HCT116 (cell line): ENCODE results near the gene ETNK2. TPM values are rescaled to one million over a fixed set of nuclear protein-coding genes. Genes with fewer than 3 reads are reported as not detected.

Experiments used
- ATAC-seq: fragments of 200-7000 bp; cut with Tn5 transposase; 2 replicates; pipeline ENCODE4 v1.9.1; 2020; ENCODE audit warnings: mild to moderate bottlenecking, moderate library complexity
- BruUV-seq: library from RNA; stranded (reverse); fragments of 400-500 nt; replicated peaks from 2 replicates; lab custom pipeline; 2021; lab: Mats Ljungman, UMichigan
- CTCF ChIA-PET: fragments of 300-600 bp; sonication (Branson Sonifier 250); formaldehyde crosslinking; loops from one replicate; lab custom pipeline; 2021; ENCODE audit warnings: antibody characterized with exemption; lab: Charles Lee
- POLR2A ChIA-PET: fragments of 300-600, 350-600 bp; sonication (Branson Sonifier 250); formaldehyde crosslinking; loops from one replicate; lab custom pipeline; 2021; ENCODE audit warnings: antibody characterized with exemption; lab: Charles Lee
- RAD21 ChIA-PET, 2 experiments: fragments of 300-600 bp; sonication (Branson Sonifier 250); formaldehyde crosslinking; loops; one replicate each; lab custom pipeline; 2023; ENCODE audit warnings: low total read pairs in 2 of 2; ENCODE audit not compliant: uncharacterized antibody in 2 of 2, unreplicated experiment in 2 of 2, low non-redundant PET in 1 of 2; lab: Charles Lee
- DNase-seq: peaks from one replicate; pipeline ENCODE4 v3.0.0-alpha.2; 2010; ENCODE audit warnings: low read depth, low spot score
- H2AFZ ChIP-seq: fragments of 200-600 bp; shearing (Covaris generic), sonication (generic); 2 replicates; pipeline ENCODE4 v1.6.1; 2017; ENCODE audit warnings: low read depth, mixed run types, mixed read lengths, antibody characterized with exemption, low read length; ENCODE audit not compliant: poor library complexity, severe bottlenecking
- H3K27ac ChIP-seq: 2 replicates; pipeline ENCODE4 v1.5.1; 2012; ENCODE audit warnings: low read depth, low read length
- H3K27me3 ChIP-seq: fragments of 200-600 bp; sonication (generic); 2 replicates; pipeline ENCODE4 v1.6.1; 2016; ENCODE audit warnings: mixed run types, low read length, mixed read lengths; ENCODE audit not compliant: insufficient read depth
- H3K36me3 ChIP-seq, 2 experiments: fragments of 200-500 bp in 1 of 2; fragments of 200-600 bp in 1 of 2; sonication (Bioruptor generic) in 1 of 2; sonication (generic) in 1 of 2; 2 replicates each; pipeline versions ENCODE4 v1.5.1 to v1.6.1; 2014 to 2016; ENCODE audit warnings: low read length in 2 of 2, inconsistent platforms in 1 of 2, mixed read lengths in 1 of 2, mixed run types in 1 of 2; ENCODE audit not compliant: insufficient read depth in 2 of 2, control insufficient read depth in 1 of 2
- H3K4me1 ChIP-seq, 2 experiments: fragments of 200-600 bp in 1 of 2; sonication (generic) in 1 of 2; 2 replicates each; pipeline versions ENCODE4 v1.5.1 to v1.6.1; 2012 to 2017; ENCODE audit warnings: low read length in 2 of 2, inconsistent platforms in 1 of 2, mild to moderate bottlenecking in 1 of 2, mixed read lengths in 1 of 2, mixed run types in 1 of 2, moderate library complexity in 1 of 2; ENCODE audit not compliant: insufficient read depth in 2 of 2, control insufficient read depth in 1 of 2
- H3K4me2 ChIP-seq: fragments of 200-600 bp; sonication (generic); 2 replicates; pipeline ENCODE4 v1.6.1; 2017; ENCODE audit warnings: mixed run types, low read length, mixed read lengths
- H3K4me3 ChIP-seq, 2 experiments: fragments of 200-600 bp in 1 of 2; sonication (generic) in 1 of 2; replicated peaks in 1 of 2; 2 replicates each; pipeline ENCODE4 v1.5.1; 2011 to 2016; ENCODE audit warnings: low read length in 2 of 2, control low read depth in 1 of 2, low read depth in 1 of 2, mild to moderate bottlenecking in 1 of 2, mixed read lengths in 1 of 2, mixed run types in 1 of 2
- H3K79me2 ChIP-seq: fragments of 200-600 bp; sonication (generic); 2 replicates; pipeline ENCODE4 v1.6.1; 2017; ENCODE audit warnings: mild to moderate bottlenecking, mixed run types, low read length, moderate library complexity, mixed read lengths; ENCODE audit not compliant: insufficient read depth
- H3K9ac ChIP-seq: fragments of 200-600 bp; sonication (generic); 2 replicates; pipeline ENCODE4 v1.6.1; 2016; ENCODE audit warnings: low read length, mixed read lengths
- H3K9me2 ChIP-seq: fragments of 200-600 bp; sonication (generic), shearing (Covaris generic); 2 replicates; pipeline ENCODE4 v1.6.1; 2017; ENCODE audit warnings: mixed run types, mild to moderate bottlenecking, moderate library complexity; ENCODE audit not compliant: insufficient read depth
- H3K9me3 ChIP-seq, 2 experiments: fragments of 200-500 bp in 1 of 2; fragments of 200-600 bp in 1 of 2; sonication (Bioruptor generic) in 1 of 2; sonication (generic) in 1 of 2; 2 replicates each; pipeline ENCODE4 v1.6.1; 2014 to 2017; ENCODE audit warnings: low read length in 2 of 2, mixed read lengths in 2 of 2, inconsistent platforms in 1 of 2, low read depth in 1 of 2, mild to moderate bottlenecking in 1 of 2, mixed run types in 1 of 2, moderate library complexity in 1 of 2; ENCODE audit not compliant: control insufficient read depth in 1 of 2, insufficient read depth in 1 of 2
- H4K20me1 ChIP-seq: fragments of 200-600 bp; sonication (generic), shearing (Covaris generic); 2 replicates; pipeline ENCODE4 v1.6.1; 2017; ENCODE audit warnings: mixed run types, mild to moderate bottlenecking, moderate library complexity; ENCODE audit not compliant: insufficient read depth
- ATF3 ChIP-seq: IDR thresholded peaks from 2 replicates; pipeline ENCODE4 v1.6.1; 2012
- CTCF ChIP-seq, 3 experiments: fragments of 200-600 bp in 1 of 3; sonication (generic) in 1 of 3; IDR thresholded peaks in 2 of 3; conservative IDR thresholded peaks in 1 of 3; 2 replicates each; pipeline ENCODE4 v1.5.1; 2012 to 2017; ENCODE audit warnings: low read depth in 2 of 3, low read length in 2 of 3, antibody characterized with exemption in 1 of 3, borderline replicate concordance in 1 of 3, control low read depth in 1 of 3, mild to moderate bottlenecking in 1 of 3, mixed read lengths in 1 of 3, mixed run types in 1 of 3, moderate library complexity in 1 of 3; ENCODE audit not compliant: insufficient read depth in 1 of 3
- EZH2phosphoT487 ChIP-seq: fragments of 200-600 bp; IDR thresholded peaks from 2 replicates; pipeline ENCODE4 v1.6.1; 2018; ENCODE audit warnings: antibody characterized with exemption, borderline replicate concordance
- JUND ChIP-seq: IDR thresholded peaks from 2 replicates; pipeline ENCODE4 v1.6.1; 2012
- REST ChIP-seq: IDR thresholded peaks from 2 replicates; pipeline ENCODE4 v1.6.1; 2012; ENCODE audit warnings: low read depth
- SIN3A ChIP-seq: IDR thresholded peaks from 2 replicates; pipeline ENCODE4 v1.6.1; 2012; ENCODE audit warnings: low read depth
- ZNF274 ChIP-seq: fragments of 200-500 bp; sonication (Bioruptor generic); IDR thresholded peaks from 2 replicates; pipeline ENCODE4 v1.6.1; 2014; ENCODE audit warnings: mild to moderate bottlenecking, low read depth, low read length, inconsistent platforms
- intact Hi-C: fragments of 100-400 bp; cut with micrococcal nuclease; formaldehyde crosslinking; loops from 2 replicates; pipeline ENCODE4 v1.10.0; 2022
- total RNA-seq: library from RNA; stranded (reverse); gene quantifications from one replicate; pipeline ENCODE4 v1.2.1, GENCODE V29; 2021; ENCODE audit not compliant: unreplicated experiment

ETNK2 gene
- total RNA-seq, 1 experiment from 2014 or later = 16.1 TPM

GRCh38 chr1:204157962-204158361 is 6.1 kb upstream of the ETNK2 start:
- Histone ChIP-seq H4K20me1 (no peaks in the 10 kb centered on the region), H3K4me1 (peaks cover 1 to 16% of the 10 kb centered on the region in 2 experiments), H3K9ac (no peak overlapping the region), H3K27ac (no peak overlapping the region), H3K79me2 (no peaks in the 10 kb centered on the region), H3K4me3 (no peak overlapping the region), H3K9me3 (no peaks in the 10 kb centered on the region), H3K4me2 (no peak overlapping the region), H3K27me3 (no peaks in the 10 kb centered on the region), H3K9me2 (no peaks in the 10 kb centered on the region), H2AFZ (no peak overlapping the region), H3K36me3 (no peaks in the 10 kb centered on the region)
- CTCF ChIA-PET = no interaction called here
- POLR2A ChIA-PET = no interaction called here
- no TSS peak for BruUV-seq
- RAD21 ChIA-PET = no interaction called here
- DNase-seq (no peak), ATAC-seq (no peak)
- intact Hi-C loops = no loop called here
- TF ChIP-seq CTCF (IDR thresholded peaks at IDR 0.05 in 2 of 3, conservative IDR thresholded peaks at IDR 0.05 in 1 of 3; ENCODE audit: borderline replicate concordance in 1 of 3, insufficient read depth in 1 of 3, low read depth in 2 of 3, low read length in 2 of 3) (no peak), JUND (no peak), EZH2phosphoT487 (no peak), ATF3 (no peak), SIN3A (no peak), REST (no peak), ZNF274 (no peak)
